DOHH2 (cell line): Measurements from ENCODE around the gene CKS1B.
A peak's percentile ranks its signal among the peaks of the same experiment; 100 is the strongest.

Source experiments
- H3F3A ChIP-seq: fragments of 200-600 bp; sonication (generic), shearing (Covaris generic); 2 replicates; pipeline ENCODE4 v1.6.0; 2016; ENCODE audit warnings: antibody characterized with exemption, mild to moderate bottlenecking; ENCODE audit not compliant: control insufficient read depth, insufficient read depth
- H3K27ac ChIP-seq: fragments of 200-600 bp; sonication (generic); 2 replicates; pipeline ENCODE4 v1.5.1; 2014; ENCODE audit warnings: low read depth, mild to moderate bottlenecking, low read length, moderate library complexity
- H3K27me3 ChIP-seq: fragments of 200-600 bp; sonication (generic); 2 replicates; pipeline ENCODE4 v1.6.1; 2014; ENCODE audit warnings: mild to moderate bottlenecking, low read length, mixed read lengths; ENCODE audit not compliant: control insufficient read depth
- H3K36me3 ChIP-seq: fragments of 200-600 bp; sonication (generic); 2 replicates; pipeline ENCODE4 v1.6.1; 2014; ENCODE audit warnings: mild to moderate bottlenecking, low read length, moderate library complexity, mixed read lengths; ENCODE audit not compliant: control insufficient read depth
- H3K4me1 ChIP-seq: fragments of 200-600 bp; sonication (generic); 2 replicates; pipeline ENCODE4 v1.6.1; 2014; ENCODE audit warnings: mild to moderate bottlenecking, low read length, mixed read lengths; ENCODE audit not compliant: control insufficient read depth
- H3K4me2 ChIP-seq: fragments of 200-600 bp; sonication (generic); 2 replicates; pipeline ENCODE4 v1.6.0; 2014; ENCODE audit warnings: mild to moderate bottlenecking, low read length, moderate library complexity
- H3K4me3 ChIP-seq: fragments of 200-600 bp; sonication (generic); 2 replicates; pipeline ENCODE4 v1.5.1; 2014; ENCODE audit warnings: mild to moderate bottlenecking, low read length, mixed read lengths
- H3K79me2 ChIP-seq: fragments of 200-600 bp; sonication (generic); 2 replicates; pipeline ENCODE4 v1.6.1; 2014; ENCODE audit warnings: mild to moderate bottlenecking, low read length, mixed read lengths; ENCODE audit not compliant: control insufficient read depth
- H3K9me2 ChIP-seq: fragments of 200-600 bp; sonication (generic); replicated peaks from 2 replicates; pipeline ENCODE4 v1.6.1; 2014; ENCODE audit warnings: mild to moderate bottlenecking, low read length, mixed read lengths; ENCODE audit not compliant: control insufficient read depth
- H3K9me3 ChIP-seq: fragments of 200-600 bp; sonication (generic); 2 replicates; pipeline ENCODE4 v1.6.1; 2014; ENCODE audit warnings: antibody characterized with exemption, low read length, mixed read lengths; ENCODE audit not compliant: control insufficient read depth, insufficient read depth
- H4K20me1 ChIP-seq: fragments of 200-600 bp; sonication (generic); 2 replicates; pipeline ENCODE4 v1.6.0; 2014; ENCODE audit warnings: low read depth, mild to moderate bottlenecking, antibody characterized with exemption, low read length, moderate library complexity; ENCODE audit not compliant: control insufficient read depth, insufficient read depth
- EZH2phosphoT487 ChIP-seq: fragments of 200-600 bp; sonication (generic); IDR thresholded peaks from 2 replicates; pipeline ENCODE4 v1.6.1; 2017; ENCODE audit warnings: borderline replicate concordance, mild to moderate bottlenecking, antibody characterized with exemption, low read length, moderate library complexity, mixed read lengths
- TF ChIP-seq, protein P1 (sequence below): fragments of 200-600 bp; sonication (generic); IDR thresholded peaks from one replicate; pipeline ENCODE4 v1.5.1; 2014; ENCODE audit warnings: antibody characterized with exemption, mild to moderate bottlenecking, low read depth, low read length; ENCODE audit not compliant: poor library complexity, severe bottlenecking

CKS1B gene

DNA sequence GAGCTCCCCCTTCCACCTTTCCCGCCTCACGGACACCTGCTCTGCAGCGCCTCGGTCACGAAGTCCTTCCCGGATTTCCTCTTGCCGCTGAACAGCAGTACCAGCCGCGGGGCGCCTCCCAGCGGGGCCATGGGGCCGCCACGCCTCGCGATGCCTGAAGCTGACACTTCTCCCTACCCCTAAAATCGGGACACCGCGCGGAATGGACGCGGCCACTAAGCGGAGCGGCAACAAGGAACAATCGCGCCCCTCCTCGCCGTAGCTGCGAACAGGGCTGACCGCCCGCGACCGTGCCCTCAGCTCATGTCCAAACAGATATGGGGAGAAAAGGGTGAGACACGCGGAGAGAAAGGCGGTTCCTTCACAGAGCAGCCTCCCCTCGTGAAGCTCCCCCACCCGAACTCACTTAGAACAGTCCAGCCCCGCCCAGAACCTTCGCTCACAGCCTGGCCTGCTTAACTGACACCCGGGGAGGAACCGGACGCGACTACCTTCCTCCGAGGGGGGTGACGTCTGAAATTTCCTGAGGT, 37.9 kb upstream of the CKS1B start, which contains the start of gene PMVK:
Gene PMVK (minus strand): TSS at position 165 of the 530 bp plus-strand sequence. CDS start 34 bp downstream, at position 131.
- peaks cover 58% of the 10 kb centered on the region for H3K4me1 ChIP-seq
- no peaks in the 10 kb centered on the region for H3K27me3 ChIP-seq
- peak within 1 kb of the TSS; percentile 89 for H3K4me3 ChIP-seq
- H3K27ac ChIP-seq: peak within 1 kb of the TSS; percentile 97
- peaks cover 62% of the 10 kb centered on the region for H3K79me2 ChIP-seq
- no peaks in the 10 kb centered on the region for H3K9me3 ChIP-seq
- no peaks in the 10 kb centered on the region for H3K9me2 ChIP-seq
- no peaks in the 10 kb centered on the region for H4K20me1 ChIP-seq
- TF ChIP-seq, protein P1, sequence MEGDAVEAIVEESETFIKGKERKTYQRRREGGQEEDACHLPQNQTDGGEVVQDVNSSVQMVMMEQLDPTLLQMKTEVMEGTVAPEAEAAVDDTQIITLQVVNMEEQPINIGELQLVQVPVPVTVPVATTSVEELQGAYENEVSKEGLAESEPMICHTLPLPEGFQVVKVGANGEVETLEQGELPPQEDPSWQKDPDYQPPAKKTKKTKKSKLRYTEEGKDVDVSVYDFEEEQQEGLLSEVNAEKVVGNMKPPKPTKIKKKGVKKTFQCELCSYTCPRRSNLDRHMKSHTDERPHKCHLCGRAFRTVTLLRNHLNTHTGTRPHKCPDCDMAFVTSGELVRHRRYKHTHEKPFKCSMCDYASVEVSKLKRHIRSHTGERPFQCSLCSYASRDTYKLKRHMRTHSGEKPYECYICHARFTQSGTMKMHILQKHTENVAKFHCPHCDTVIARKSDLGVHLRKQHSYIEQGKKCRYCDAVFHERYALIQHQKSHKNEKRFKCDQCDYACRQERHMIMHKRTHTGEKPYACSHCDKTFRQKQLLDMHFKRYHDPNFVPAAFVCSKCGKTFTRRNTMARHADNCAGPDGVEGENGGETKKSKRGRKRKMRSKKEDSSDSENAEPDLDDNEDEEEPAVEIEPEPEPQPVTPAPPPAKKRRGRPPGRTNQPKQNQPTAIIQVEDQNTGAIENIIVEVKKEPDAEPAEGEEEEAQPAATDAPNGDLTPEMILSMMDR: peak; percentile 63
- TF ChIP-seq EZH2phosphoT487: no peak
- peaks cover 9% of the 10 kb centered on the region for H3K36me3 ChIP-seq
- peaks cover 23% of the 10 kb centered on the region for H3F3A ChIP-seq
- H3K4me2 ChIP-seq: peak within 1 kb of the TSS; percentile 86

DNA sequence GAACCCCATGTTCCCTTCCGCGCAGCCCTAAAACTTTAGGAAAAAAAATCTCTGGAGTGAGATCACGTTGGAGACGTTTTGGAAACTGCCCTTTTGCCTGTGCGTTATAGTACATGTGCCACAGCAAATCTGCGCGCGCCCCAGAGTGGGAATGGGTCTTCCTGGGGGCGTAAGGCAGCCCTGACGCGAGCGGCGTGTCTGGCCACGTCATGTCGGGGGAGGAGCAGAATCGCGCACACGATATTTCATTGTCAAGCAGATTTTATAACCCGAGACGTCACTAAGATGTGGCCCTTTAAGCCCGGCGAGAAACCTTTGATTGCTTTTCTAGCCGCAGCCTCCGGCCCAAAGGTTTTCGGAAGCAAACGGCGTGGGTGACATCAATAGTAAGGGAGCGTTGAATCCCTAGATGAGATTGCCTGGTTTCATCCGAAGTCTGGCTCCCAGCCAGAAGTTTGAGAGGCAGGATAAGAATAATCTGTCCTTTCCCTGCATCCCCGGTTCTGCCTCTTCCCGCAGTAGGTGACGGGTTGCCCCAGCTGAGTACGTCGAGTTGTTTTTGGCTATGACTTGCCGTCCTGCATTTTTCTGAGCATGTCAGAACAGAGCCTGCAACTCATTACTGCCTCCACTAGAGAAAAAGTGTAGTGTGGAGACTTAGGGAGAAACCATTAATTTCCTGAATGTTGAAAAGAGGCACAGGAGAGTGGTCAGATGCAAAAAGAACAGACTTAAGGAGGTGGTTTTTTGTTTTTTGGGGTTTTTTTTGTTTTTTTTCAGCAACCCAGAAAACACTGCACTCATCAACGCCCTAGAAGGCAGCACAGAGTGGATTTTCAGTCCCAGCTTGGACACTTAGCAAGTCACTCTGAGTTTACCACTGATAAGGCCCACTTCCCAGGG, 37.1 kb upstream of the CKS1B start:
- H3K79me2 ChIP-seq: peaks cover 69% of the 10 kb centered on the region
- no peaks in the 10 kb centered on the region for H3K9me3 ChIP-seq
- no peaks in the 10 kb centered on the region for H4K20me1 ChIP-seq
- peaks cover 10% of the 10 kb centered on the region for H3K36me3 ChIP-seq
- H3K4me3 ChIP-seq: peak overlapping the region; percentile 89
- H3K4me1 ChIP-seq: peaks cover 65% of the 10 kb centered on the region
- peaks cover 23% of the 10 kb centered on the region for H3F3A ChIP-seq
- H3K27ac ChIP-seq: peak overlapping the region; percentile 97
- H3K9me2 ChIP-seq: no peaks in the 10 kb centered on the region
- no peak for TF ChIP-seq EZH2phosphoT487
- TF ChIP-seq, protein P1: peak; percentile 48
- peak overlapping the region; percentile 86 for H3K4me2 ChIP-seq
- H3K27me3 ChIP-seq: no peaks in the 10 kb centered on the region

DNA sequence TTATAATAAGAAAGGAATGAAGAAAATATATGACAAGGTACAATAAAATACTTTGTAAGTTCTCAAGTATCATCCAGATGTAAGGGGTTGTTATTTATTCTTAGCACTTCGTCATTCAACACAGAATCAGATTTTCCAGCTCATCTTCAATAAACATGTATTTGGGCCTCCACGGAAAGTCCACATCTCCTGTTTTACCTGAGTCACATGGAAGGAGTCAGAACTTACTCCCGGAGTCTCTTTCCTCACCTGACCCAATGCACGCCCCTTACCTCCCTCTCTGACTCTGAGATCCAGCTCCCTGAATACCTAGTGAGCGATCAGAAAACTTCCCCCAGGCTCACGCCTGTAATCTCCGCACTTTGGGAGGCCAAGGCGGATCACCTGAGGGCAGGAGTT, 36.5 kb upstream of the CKS1B start:
- H3K79me2 ChIP-seq: peaks cover 74% of the 10 kb centered on the region
- no peaks in the 10 kb centered on the region for H3K9me3 ChIP-seq
- TF ChIP-seq, protein P1: no peak
- no peak for TF ChIP-seq EZH2phosphoT487
- peak overlapping the region; percentile 97 for H3K27ac ChIP-seq
- H3K4me3 ChIP-seq: peak overlapping the region; percentile 89
- H3K9me2 ChIP-seq: no peaks in the 10 kb centered on the region
- no peaks in the 10 kb centered on the region for H4K20me1 ChIP-seq
- H3F3A ChIP-seq: peaks cover 25% of the 10 kb centered on the region
- H3K4me1 ChIP-seq: peaks cover 71% of the 10 kb centered on the region
- peaks cover 12% of the 10 kb centered on the region for H3K36me3 ChIP-seq
- no peaks in the 10 kb centered on the region for H3K27me3 ChIP-seq
- peak overlapping the region; percentile 86 for H3K4me2 ChIP-seq
